Upper lobe of right lung (tissue), 1 donor: ENCODE data around the gene HSF2. TPM values are rescaled to one million over a fixed set of nuclear protein-coding genes. Genes with fewer than 3 reads are reported as not detected.
"Not testable (repeated sequence)": the region's sequence is repeated elsewhere in the genome, so short reads cannot be mapped to it uniquely, and the experiment has no call there.

Source experiments
- ATAC-seq: fragments of 200-7000 bp; cut with Tn5 transposase; one replicate; pipeline ENCODE4 v1.9.1; 2020; ENCODE audit warnings: mild to moderate bottlenecking, moderate library complexity
- DNase-seq: peaks from one replicate; pipeline ENCODE4 v3.0.0-alpha.2; 2020
- H3K27ac ChIP-seq: fragments of 200-600 bp; one replicate; pipeline ENCODE4 v1.8.0; 2022
- H3K27me3 ChIP-seq: fragments of 200-600 bp; one replicate; pipeline ENCODE4 v1.8.0; 2022; ENCODE audit warnings: mild to moderate bottlenecking
- H3K36me3 ChIP-seq: fragments of 200-600 bp; one replicate; pipeline ENCODE4 v1.8.0; 2022
- H3K4me1 ChIP-seq: fragments of 200-600 bp; one replicate; pipeline ENCODE4 v1.8.0; 2022
- H3K4me3 ChIP-seq: fragments of 200-600 bp; one replicate; pipeline ENCODE4 v1.8.0; 2022; ENCODE audit warnings: mild to moderate bottlenecking
- H3K9me3 ChIP-seq: fragments of 200-600 bp; one replicate; pipeline ENCODE4 v1.8.0; 2022
- CTCF ChIP-seq: fragments of 200-600 bp; IDR thresholded peaks from one replicate; pipeline ENCODE4 v1.8.0; 2022; ENCODE audit warnings: antibody characterized with exemption
- intact Hi-C: fragments of 100-400 bp; cut with DNase I; formaldehyde crosslinking; loops from one replicate; pipeline ENCODE4 v1.11.0; 2022
- total RNA-seq: library from RNA; stranded (reverse); fragmentation: NEBNext Ultra II Directional; extraction: Animal tissue kit (Norgen Biotek cat#: 25700); gene quantifications from one replicate; pipeline ENCODE4 v1.2.1, GENCODE V29; 2021
- donor health status: DM: no; HTN: yes; CAD: no; lungs with severe emphysema.

The HSF2 gene
- total RNA-seq, 1 donor from 2014 or later = 7.1 TPM

GRCh38 chr6:122458087-122458486 lies 58.6 kb downstream of the HSF2 start:
- TF ChIP-seq CTCF = no peak
- intact Hi-C loops = no loop called here
- Histone ChIP-seq H3K4me3 (no peak overlapping the region), H3K27ac (no peak overlapping the region), H3K9me3 (no peaks in the 10 kb centered on the region), H3K27me3 (no peaks in the 10 kb centered on the region), H3K4me1 (peaks cover 40% of the 10 kb centered on the region), H3K36me3 (peaks cover 50% of the 10 kb centered on the region)
- no peak for DNase-seq
- no peak for ATAC-seq

DNA sequence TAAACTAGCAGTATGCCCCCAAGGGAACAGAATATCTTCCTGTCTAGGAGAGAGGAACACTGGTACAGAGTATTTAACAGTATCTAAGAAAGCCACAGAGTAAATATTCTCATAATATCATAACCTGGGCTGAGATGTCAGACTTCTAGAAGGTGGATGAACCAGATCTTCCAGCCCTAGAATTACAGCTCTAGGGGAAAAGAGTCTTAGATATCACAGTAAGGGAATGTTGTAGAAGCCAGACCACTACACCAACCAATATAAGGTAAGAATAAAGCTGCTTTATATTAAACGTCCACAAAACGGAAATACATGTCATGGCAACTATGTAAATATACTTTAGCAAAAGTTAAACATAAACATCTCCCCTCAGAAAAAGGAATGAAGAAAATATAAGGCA lies 59.8 kb downstream of the HSF2 start:
- Histone ChIP-seq H3K9me3 (no peaks in the 10 kb centered on the region), H3K4me1 (peaks cover 40% of the 10 kb centered on the region), H3K27ac (no peak overlapping the region), H3K27me3 (no peaks in the 10 kb centered on the region), H3K36me3 (peaks cover 39% of the 10 kb centered on the region), H3K4me3 (no peak overlapping the region)
- ATAC-seq (no peak), DNase-seq (no peak)
- no peak for TF ChIP-seq CTCF
- intact Hi-C loops = no loop called here

- H3K27ac ChIP-seq, H3K4me3 ChIP-seq, H3K27me3 ChIP-seq, intact Hi-C loops, DNase-seq, H3K9me3 ChIP-seq, ATAC-seq: not testable (repeated sequence)
- H3K36me3 ChIP-seq = peaks cover 32% of the 10 kb centered on the region
- peaks cover 46% of the 10 kb centered on the region for H3K4me1 ChIP-seq
Observed at GRCh38 chr6:122459865-122460416, 60.5 kb downstream of the HSF2 start.

DNA sequence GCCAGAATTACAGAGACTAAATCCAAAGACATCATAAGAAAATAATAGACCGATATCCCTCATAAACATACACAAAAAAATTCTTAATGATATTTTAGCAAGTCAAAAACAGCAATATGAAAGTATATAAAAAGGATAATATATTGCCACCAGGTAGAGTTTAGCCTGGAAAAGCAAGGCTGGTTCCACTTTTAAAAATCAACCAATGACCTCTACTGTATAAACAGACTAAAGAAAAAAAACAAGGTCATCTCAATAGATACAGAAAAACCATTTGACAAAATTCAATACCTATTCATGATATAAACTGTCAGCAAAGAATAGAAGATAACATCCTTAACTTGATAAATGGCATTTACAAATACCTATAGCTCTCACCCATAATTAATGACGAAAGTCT lies 62.4 kb downstream of the HSF2 start:
- Histone ChIP-seq H3K4me3 (no peak overlapping the region), H3K36me3 (peaks cover 24% of the 10 kb centered on the region), H3K27ac (no peak overlapping the region), H3K9me3 (no peaks in the 10 kb centered on the region), H3K27me3 (no peaks in the 10 kb centered on the region), H3K4me1 (peaks cover 53% of the 10 kb centered on the region)
- intact Hi-C loops = no loop called here
- ATAC-seq = no peak
- no peak for DNase-seq
- TF ChIP-seq CTCF = no peak

- Histone ChIP-seq H3K4me3 (peak within 1 kb of the TSS; percentile 73), H3K4me1 (peaks cover 23% of the 10 kb centered on the region), H3K27me3 (no peaks in the 10 kb centered on the region), H3K9me3 (no peaks in the 10 kb centered on the region), H3K36me3 (peaks cover 1% of the 10 kb centered on the region), H3K27ac (peak within 1 kb of the TSS; percentile 97)
- ATAC-seq (peak; percentile 100), DNase-seq (peak; percentile 97)
- intact Hi-C loops = no loop called here
- no peak for TF ChIP-seq CTCF
Observed at GRCh38 chr6:122471107-122472021, 71.9 kb downstream of the HSF2 start, which contains the start of gene SERINC1. Gene SERINC1, minus strand, starts transcription at chr6:122471807. Its CDS starts 70 bp downstream, at chr6:122471737.

DNA sequence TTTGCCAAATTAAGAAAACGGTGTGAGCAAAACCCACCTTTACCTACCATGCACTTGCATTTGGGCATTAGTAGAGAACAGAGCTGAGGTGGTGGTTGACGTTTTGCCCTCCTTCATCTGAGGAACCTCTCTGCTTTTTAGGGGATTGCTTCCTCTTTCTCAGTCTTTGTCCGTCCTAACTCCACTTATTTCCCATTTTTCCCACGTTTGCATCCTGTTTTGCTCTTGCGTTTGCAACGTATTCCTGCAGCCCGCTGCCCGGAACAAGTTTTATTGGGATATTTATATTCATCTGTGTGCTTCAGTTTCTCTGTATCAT lies 72.5 kb downstream of the HSF2 start:
- ATAC-seq (peak; percentile 50), DNase-seq (no peak)
- no peaks in the 10 kb centered on the region for H3K9me3 ChIP-seq
- H3K27ac ChIP-seq = peak overlapping the region; percentile 97
- H3K4me3 ChIP-seq = peak overlapping the region; percentile 73
- intact Hi-C loops = no loop called here
- H3K4me1 ChIP-seq = peaks cover 23% of the 10 kb centered on the region
- H3K36me3 ChIP-seq = no peaks in the 10 kb centered on the region
- H3K27me3 ChIP-seq = no peaks in the 10 kb centered on the region
- no peak for TF ChIP-seq CTCF
